Head of caudate nucleus (tissue), 42 donors: ENCODE data around the gene SORCS3.

ENCODE experiments used
- DNase-seq, 42 donors: peaks; one replicate each; pipeline versions ENCODE4 v3.0.0 to v3.0.0-alpha.2; 2020 to 2021; ENCODE audit warnings: mixed read lengths in 7 of 42
- intact Hi-C: fragments of 100-400 bp; cut with DNase I; formaldehyde crosslinking; loops from one replicate; pipeline ENCODE4 v1.15.0; 2022

The SORCS3 gene

DNA sequence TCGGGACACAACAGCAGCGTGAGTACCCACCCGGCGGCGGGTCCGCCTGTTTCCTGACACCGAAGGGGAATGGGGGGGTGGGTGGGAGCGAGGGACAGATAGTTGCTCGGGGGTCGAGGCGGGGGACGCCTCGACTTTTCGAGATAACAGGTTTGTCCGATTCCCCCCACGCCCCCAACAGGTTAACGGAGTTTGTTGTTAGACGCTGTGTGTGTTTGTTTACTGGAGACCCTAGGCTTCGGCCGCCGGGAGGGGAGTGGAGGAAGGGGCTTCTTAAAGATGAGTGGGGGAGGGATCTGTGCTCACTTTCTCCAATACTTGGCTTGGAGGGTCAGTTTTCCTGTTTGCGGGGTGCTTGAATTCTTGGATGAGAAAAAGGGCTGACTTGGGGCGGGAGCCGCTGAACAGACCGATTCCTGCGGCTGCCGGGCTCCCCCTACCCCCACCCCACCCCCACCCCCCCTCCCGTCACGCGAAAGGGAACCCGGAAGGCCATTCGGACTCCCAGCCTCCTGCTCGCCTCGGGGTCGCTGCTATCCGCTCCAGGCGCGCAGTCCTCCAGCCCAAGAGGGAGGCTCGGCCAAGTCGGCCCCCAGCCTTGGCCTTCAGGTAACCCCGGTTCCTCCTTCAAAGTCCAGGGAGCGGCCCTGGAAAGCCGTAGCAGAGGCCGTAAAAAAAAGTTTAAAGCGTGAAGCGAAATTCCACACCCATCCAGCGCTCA is 1.0 kb downstream of the SORCS3 start:
- peak in 4 of 42 donors; percentile 14 to 36 (median 22) for DNase-seq
- intact Hi-C loops, result loop anchor here (10.0 kb wide), 1 partner anchor 133 kb away; no protein-coding TSS in a partner anchor

DNA sequence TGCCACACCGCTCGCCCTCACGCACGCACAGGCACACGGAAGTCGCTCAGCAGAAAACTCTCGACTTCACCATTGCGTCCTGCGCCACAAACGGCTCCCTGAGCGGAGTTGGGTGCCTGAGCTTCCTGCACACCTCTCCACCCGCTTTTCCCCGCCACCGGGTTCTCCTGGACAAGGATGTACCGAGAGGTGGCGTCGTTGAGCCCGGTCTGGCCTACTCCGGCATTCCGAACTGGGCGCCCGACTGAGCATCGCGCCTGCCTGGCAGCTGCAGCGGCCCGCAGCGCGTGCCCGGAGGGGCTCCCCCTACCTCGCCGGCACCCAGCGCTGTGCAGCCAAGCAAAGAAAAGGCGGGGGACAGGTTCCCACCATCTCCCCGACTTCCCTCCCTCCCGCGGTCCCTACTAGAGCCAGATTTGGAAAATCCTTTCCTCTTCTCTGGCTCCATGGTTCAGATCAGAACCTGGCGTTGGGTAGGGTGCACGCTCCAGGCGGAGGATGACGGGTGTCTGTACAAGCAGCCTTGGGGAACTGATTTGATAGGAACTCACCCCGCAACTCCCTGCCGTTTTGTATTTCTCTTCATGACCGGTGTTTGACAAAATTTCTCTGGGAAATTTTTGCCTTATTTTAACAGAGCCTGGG is 1.7 kb downstream of the SORCS3 start:
- DNase-seq, result peak; percentile 72 to 96 (median 88)
- intact Hi-C loops, result loop anchor here (10.0 kb wide), 1 partner anchor 132 kb away; no protein-coding TSS in a partner anchor

DNA sequence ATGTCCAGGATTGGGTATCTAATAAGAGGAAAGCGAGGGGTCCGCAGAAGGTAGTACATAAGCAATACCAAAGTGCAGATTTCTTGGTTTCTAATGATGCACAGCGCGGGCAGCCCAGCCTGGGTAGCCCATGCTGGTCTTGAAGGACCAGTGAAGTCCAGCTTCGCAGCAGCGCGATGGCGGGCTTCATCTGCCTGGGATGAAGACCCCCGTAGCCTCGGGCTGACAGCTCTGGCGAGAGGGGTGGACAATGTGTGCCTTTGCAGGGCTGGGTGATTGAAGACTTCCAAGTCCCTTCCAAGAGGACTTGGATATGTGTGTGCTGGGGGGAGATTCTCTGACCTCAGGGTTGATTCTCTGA is 2.2 kb downstream of the SORCS3 start:
- intact Hi-C loops, result loop anchor here (10.0 kb wide), 1 partner anchor 132 kb away; no protein-coding TSS in a partner anchor
- no peak for DNase-seq

DNA sequence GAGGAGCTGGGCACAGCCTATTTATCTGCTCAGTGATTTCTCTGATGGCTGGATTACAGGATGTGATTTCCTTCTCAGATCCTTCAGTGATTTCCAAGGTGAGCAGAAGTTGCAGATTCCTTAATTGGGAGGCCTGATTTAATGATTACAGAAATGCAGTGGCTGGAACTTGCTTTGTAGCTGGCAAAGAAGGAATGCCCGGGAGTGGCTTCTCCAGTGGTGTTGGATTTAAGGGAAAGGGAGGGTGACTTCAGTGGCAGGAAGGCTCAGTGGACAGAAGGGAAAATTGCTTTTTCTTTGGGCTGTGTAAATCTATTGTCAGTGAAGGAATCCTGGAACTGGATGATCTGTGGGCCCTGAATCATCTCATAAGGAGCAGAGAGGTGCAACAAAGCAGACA is 5.1 kb downstream of the SORCS3 start:
- intact Hi-C loops, result loop anchor here (10.0 kb wide), 1 partner anchor 129 kb away; no protein-coding TSS in a partner anchor
- no peak for DNase-seq

DNA sequence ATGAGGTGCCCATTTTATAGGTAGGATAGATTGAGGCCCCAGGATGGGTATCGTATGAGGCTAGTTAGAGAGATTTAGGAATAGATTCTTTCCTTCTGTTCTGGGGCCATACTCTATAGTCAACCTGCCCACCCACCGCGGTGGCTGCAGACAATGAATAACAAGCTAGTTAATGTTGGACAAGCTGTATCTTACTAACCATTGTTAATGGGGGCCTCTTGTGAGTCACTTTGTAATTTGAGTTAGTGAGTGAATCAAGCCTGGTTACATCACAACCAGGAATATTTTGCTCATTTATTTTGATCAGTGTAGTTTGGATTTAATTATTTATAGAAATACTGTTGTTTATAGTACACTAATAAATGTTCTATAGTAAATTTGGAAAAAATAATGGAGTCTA is 7.3 kb downstream of the SORCS3 start:
- intact Hi-C loops, result loop anchor here (10.0 kb wide), 1 partner anchor 126 kb away; no protein-coding TSS in a partner anchor
- no peak for DNase-seq

DNA sequence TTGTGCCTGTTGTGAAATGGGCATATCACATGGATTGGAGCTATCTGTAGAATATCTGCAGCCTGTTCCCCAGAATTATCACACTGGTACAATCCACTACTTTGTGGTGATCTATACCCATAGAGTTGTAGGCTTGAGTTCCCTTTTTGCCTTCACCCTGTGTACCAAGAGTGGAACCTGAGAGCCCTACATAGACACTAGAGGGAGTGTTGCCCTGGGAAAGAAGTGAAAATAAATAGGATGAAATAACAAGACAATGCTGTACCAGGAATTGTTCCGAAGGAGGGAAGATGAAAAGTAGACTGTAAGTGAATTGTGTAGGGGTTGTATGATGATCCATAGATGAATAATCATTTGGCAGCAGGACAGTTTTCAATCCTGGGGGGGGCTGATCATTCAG is 9.0 kb downstream of the SORCS3 start:
- DNase-seq, result peak in 2 of 42 donors; percentile 20 to 57
- intact Hi-C loops, result no loop called here

DNA sequence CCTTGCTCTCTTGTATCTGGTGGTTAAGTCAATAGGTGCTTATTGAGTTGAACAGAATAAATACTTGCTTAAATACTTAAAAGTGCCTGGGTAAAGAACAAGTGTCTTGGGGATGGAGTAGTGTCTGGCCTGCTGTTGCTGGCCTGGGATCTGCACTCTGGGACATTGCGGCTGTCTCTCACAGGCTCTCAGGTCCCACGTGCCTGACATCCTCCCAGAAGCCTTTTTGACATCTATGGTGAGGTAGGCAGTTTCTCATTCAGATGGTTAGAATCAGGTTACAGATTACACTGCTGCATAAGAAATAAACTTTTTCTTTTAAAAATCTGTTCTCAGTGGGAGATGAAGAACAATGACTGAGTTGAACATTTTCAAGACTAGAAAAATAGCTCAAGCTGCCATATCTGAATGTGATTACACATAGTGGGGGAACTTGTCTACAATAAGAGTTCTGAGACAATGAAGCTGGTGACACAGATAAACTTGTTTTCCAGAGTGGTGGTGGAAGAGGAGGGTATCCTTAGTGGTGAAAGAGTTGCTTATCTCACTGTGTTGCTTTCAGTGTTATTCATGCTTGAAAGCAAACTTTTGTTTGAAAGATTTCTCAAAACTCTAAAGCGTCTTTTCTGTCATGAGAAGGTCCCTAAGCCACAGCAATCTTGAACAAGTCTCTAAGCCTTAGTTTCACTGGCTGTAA is 9.7 kb downstream of the SORCS3 start:
- DNase-seq, result no peak
- intact Hi-C loops, result no loop called here

DNA sequence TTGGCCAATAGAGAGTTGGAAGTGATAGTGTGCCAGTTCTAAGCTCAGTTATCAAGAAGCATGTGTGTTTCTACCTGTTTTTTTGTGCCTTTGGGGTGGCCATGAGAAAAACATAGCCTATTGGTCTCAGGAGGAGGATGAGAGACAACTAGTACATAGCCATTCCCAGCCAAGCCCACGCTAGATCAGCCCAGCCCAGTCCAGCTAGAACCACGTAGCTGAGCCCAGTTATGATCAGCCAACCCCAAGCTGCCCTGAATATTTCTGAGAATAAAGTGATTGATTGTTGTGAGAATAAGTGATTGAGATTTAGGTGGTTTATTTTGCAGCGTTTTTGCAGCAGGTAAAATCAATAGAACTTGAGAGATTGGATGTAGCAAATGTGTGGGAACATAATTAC is 15.9 kb downstream of the SORCS3 start:
- DNase-seq, result no peak
- intact Hi-C loops, result no loop called here

DNA sequence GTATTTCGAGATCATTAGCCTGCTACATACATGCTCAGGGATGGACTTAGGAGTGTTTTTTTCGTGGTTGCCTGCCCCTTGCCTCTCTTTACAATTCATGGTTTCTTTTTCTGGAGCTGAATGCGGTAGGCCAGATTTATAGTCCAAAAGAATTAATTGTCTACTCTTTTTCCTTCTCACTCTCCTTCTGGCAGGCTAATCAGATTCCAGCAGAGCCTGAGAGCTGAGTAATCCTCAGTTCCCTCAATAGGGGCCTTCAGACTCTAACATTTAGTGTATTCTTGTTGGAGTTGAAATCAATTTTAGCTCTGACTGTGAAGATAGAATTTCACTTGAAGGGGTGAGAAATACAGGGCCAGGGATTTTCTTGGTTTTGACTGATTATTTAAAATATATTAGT is 16.4 kb downstream of the SORCS3 start:
- DNase-seq, result peak in 2 of 42 donors; percentile 23 to 59
- intact Hi-C loops, result no loop called here

DNA sequence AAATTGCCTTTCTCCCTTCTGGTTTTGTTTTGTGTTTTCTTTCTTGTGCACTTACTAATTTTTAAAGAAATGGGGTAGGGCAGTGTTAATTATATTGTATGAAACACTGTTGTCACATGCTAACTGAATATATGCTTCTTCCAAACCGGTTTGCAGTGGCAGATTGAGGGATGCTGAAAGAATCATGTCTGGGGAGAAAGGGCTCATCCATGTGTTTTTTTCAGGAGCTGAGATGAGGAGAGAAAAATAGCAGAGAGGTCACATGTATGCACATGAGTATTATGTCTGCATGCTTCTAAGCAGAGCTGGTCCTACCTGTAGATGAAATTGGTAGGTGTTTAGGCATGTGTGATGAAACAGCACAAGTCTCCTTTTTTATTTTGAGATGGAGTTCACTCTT is 17.0 kb downstream of the SORCS3 start:
- intact Hi-C loops, result no loop called here
- DNase-seq, result no peak

DNA sequence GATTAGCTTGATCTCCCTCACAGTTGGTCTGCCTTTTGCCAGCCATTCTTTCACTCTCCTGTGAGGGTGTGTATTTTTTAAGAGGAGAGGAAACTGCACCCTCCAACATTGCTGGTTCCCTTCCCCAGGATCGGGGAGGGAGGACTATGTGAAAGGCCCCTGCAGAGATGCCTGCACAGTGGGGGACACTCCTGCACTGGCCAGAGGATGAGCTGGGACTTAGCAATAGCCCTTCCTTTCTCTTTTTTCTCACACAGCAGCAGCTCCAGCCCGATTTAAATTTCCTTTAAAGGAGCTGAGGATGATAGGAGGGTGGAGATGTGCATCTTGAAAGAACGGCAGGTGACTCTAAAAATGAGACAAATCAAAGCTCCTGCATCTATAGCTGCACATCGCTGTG is 18.7 kb downstream of the SORCS3 start:
- intact Hi-C loops, result no loop called here
- DNase-seq, result no peak

DNA sequence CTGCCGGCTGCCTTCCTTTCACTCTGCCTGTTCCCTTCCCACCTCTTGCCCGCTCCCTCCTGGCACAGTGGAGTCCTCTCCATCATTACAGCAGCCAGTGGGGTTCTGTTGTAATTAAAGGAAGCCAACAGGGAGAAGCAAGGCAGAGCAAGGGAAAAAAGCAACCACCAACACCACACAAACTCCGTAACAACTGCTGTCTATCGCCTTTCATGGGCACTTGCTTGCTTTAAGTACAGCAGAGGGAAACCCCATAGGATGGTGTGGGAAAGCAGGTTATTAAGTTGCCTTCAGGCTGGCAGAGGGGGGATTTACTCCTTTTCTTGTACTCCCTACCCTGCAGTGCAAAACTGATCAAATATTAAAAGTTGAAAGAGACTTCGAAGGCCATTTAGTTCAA is 22.0 kb downstream of the SORCS3 start:
- intact Hi-C loops, result no loop called here
- DNase-seq, result peak in 1 of 42 donors; percentile 38

DNA sequence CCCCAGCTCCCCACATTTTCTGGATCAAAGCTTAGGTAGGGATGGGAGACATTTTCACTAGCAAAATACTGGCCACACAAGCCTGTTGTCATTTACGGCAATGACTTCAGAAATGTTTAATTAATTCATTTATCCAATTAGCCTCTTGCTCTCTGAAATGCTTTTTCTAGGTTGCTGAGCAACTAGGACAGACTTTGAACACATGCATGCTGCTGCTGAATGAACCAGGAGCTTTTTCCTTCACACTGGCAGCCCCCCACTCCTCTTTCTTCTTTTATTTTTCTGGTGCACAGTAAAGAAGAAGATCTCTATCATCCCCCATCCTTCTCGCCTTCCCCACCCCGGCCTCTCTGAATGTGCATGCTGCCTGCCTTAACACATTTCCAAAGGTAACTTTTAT is 22.5 kb downstream of the SORCS3 start:
- intact Hi-C loops, result no loop called here
- no peak for DNase-seq

DNA sequence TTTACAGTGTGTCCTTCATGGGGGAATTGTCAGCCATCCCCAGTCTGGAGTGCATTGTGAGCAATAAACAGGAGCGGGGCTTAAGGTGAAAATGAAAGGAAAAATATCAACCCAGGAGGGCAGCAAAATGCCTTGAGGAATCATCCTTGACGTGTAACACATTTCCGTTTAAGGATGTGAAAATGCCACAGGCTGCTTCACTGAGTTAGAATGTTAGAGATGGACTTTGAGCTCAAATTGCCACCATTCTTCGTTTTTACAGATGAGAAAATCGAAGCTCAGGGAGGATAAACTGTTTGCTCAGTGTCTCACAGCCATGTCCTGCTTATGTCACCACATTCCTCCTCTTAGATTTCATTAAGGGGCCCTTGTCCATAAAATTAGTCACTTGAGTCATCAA is 23.1 kb downstream of the SORCS3 start:
- intact Hi-C loops, result no loop called here
- DNase-seq, result no peak

DNA sequence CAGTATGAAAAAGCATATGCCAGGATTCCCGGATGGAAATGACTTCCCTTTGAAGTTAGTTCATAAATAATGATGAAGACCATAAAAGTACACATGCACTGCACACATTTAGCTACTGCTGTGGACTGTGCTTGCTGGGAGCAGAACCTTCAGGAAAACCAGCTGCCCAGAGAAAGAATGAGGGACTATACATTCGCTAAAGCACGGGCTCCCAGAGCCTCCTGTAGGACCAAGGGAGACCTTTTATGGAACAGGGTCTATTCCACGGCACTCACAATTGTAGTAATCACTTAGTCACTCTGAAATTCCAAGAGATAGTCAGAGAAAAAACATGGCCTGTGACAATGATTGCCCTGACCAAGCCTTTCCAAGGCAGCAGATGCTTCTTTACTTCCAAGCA is 24.1 kb downstream of the SORCS3 start:
- DNase-seq, result no peak
- intact Hi-C loops, result no loop called here

DNA sequence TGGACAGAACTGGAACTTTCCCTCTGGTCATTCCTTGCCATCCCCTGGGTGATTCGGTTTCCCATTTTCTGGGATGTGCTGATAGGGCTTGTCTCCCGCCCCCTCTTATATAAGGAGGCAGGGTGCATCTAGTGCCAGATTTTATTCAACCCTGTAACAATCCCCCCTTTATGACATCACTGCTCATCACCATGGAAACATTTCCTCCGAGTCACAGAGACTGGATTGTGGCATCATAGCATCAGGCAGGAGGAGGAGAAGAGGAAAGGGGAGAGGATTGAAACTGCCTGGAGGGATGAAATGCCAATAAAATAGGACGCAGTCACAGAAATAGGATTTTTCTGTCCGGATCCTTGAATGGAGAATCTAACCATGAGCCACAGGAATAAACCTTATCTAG is 25.0 kb downstream of the SORCS3 start:
- DNase-seq, result peak in 4 of 42 donors; percentile 53 to 65 (median 58)
- intact Hi-C loops, result no loop called here

DNA sequence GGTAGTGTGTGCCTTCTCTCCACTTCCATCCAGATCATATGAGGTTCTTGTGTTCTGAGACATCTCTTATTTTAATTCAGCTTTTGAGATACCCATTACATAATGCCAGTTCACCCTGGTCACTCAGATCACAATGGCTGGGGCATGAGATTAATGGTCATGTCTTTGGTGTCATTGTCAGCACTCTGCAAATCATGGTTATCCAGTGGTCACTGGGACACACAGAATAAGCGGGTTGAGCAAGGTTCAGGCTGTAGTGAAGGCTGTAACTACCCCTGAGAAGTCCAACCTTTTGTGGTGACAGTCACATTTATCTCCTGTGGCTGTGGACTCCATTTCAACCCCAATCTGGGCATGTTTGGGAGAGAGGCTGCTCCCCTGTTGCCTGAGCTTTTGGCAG is 35.8 kb downstream of the SORCS3 start:
- no peak for DNase-seq
- intact Hi-C loops, result no loop called here

DNA sequence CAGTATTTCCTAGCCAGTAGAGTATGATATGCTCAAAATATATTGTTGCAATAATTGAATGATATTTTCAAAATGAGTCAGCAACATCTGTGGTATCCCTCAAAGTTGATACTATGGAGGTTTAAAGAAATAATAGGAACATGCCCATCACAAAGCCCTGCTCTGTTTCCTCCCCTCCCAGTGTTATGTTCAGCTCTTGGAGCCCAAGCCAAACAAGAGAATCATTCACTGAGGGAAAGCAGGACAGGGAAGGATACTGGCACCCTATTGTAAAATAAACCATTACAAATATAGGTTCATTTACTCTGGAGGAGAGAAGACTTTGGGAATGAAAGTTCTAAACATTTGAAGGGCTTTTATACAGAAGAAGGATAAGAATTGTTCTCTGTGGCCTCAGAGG is 37.6 kb downstream of the SORCS3 start:
- intact Hi-C loops, result no loop called here
- no peak for DNase-seq

DNA sequence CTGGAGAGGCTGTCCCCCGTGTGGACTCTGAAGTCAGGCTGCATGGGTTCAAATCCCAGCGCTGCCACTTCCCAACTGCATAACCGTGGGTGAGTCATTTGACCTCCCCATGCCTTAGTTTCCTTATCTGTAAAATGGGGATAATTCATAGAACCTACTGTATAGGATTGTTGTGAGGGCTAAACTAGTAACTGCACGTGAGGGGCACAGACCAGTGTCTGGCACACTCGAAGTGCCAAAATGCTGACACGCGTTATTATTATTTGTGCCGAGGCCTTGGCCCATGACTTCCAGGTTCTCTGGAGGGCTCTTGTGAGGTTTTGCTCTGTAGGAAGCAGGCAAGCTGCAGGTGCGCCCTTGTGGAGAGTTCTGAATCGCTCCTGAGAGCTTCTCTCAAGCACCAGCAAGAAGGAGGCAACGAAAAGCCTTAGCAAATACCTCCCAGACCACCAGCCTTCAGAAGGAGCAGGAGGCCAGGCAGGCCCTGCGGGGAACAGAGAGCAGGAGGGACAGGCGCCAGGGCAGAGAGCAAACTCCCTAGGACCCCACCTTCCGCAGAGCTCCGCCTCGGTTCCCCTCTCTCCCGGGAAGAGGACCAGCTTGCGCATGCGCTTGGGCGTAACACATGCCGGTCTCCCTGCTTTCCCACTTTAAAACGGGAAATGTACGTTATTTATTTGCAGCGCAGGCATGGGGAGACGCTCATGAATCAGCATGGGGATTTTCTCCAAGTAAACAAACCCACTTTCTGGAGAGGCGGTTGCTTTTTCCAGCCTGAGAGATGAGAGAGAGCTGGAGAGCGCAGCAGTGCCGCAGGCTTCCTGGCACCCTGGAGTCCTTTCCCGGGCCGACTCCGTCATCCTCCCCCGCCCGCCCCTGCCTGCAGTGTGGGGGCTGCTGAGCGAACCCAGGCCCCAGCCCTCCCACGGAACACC is 39.6 kb downstream of the SORCS3 start:
- intact Hi-C loops, result no loop called here
- peak; percentile 53 to 88 (median 80) for DNase-seq
